GM18499 (cell line): ENCODE measurements around the gene PRKCA.

Experiments used
- ATAC-seq: cut with Tn5 transposase; IDR thresholded peaks from one replicate; pipeline ENCODE4 v1.9.1; 2021; ENCODE audit warnings: moderate number of reproducible peaks; ENCODE audit not compliant: insufficient read depth, unreplicated experiment

The PRKCA gene

GRCh38 chr17:66791347-66791746 is 488.9 kb downstream of the PRKCA start:
- no peak for ATAC-seq

GRCh38 chr17:66793814-66794213 is 491.4 kb downstream of the PRKCA start:
- ATAC-seq = no peak

GRCh38 chr17:66795486-66795885 is 493.1 kb downstream of the PRKCA start:
- no peak for ATAC-seq

- no peak for ATAC-seq
Observed at GRCh38 chr17:66799849-66800537, 497.6 kb downstream of the PRKCA start.

GRCh38 chr17:66803474-66803951 is 501.1 kb downstream of the PRKCA start:
- ATAC-seq = no peak

- no peak for ATAC-seq
Observed at GRCh38 chr17:66805567-66805966, 503.2 kb downstream of the PRKCA start.

GRCh38 chr17:66807182-66807581 is 504.8 kb downstream of the PRKCA start:
- ATAC-seq = no peak

GRCh38 chr17:66809408-66809807 is 507.0 kb downstream of the PRKCA start:
- no peak for ATAC-seq

GRCh38 chr17:66810951-66811682 is 508.7 kb downstream of the PRKCA start:
- ATAC-seq = no peak

GRCh38 chr17:66811683-66812054 is 509.3 kb downstream of the PRKCA start:
- ATAC-seq = no peak

- ATAC-seq = no peak
Observed at GRCh38 chr17:66812571-66812970, 510.2 kb downstream of the PRKCA start.

- no peak for ATAC-seq
Observed at GRCh38 chr17:66813296-66813695, 510.9 kb downstream of the PRKCA start.

- ATAC-seq = no peak
Observed at GRCh38 chr17:66814026-66814425, 511.6 kb downstream of the PRKCA start.

GRCh38 chr17:66814570-66814969 is 512.2 kb downstream of the PRKCA start:
- no peak for ATAC-seq

GRCh38 chr17:66817750-66818149 is 515.3 kb downstream of the PRKCA start:
- no peak for ATAC-seq

- ATAC-seq = no peak
Observed at GRCh38 chr17:66819466-66819865, 517.1 kb downstream of the PRKCA start.

GRCh38 chr17:66822009-66822408 is 519.6 kb downstream of the PRKCA start:
- no peak for ATAC-seq

- no peak for ATAC-seq
Observed at GRCh38 chr17:66826856-66827255, 524.4 kb downstream of the PRKCA start.

GRCh38 chr17:66829386-66829864 is 527.0 kb downstream of the PRKCA start:
- no peak for ATAC-seq

GRCh38 chr17:66829883-66830282 is 527.5 kb downstream of the PRKCA start:
- no peak for ATAC-seq

GRCh38 chr17:66830451-66830850 is 528.0 kb downstream of the PRKCA start:
- ATAC-seq = no peak
